Measurements from ENCODE around the gene TMEM81. TPM values are rescaled to one million over a fixed set of nuclear protein-coding genes. Genes with fewer than 3 reads are reported as not detected.

The TMEM81 gene
- total and polyA plus RNA-seq, 2 donors from 2014 or later, result 1.7 to 6.1 TPM

DNA sequence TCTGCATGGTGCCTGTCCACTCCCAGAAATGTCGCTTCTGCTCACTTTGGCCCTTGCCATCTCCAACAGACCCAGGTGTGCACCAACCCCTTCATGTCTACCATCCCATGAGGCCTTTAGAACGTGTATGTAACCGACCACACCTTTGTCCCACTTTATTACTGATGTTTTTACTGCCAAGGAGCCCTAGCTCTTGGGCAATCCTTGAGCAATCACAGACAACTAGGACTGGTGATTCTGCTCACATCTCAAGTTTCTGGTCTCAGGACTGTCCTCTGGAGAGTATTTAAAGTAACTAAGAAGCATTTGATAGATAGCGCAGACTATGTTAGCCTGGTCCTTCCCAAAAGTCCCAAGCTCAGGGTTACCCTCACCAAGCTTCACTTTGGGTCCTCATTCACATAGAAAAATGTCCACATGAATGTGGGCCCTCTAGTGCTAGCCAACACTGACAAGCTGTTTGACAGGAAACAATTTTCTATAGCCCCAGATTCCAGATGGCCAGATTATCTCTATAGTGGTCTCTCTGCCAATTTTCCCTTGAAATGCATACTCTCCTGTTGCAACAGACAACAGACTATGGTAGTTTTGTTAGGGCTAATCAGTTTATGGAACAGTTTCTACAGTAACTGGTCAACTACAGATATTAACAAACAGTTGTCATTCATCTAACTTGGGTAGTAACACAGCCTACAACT lies 6.9 kb upstream of the TMEM81 start:
- no peak overlapping the region for H3K27ac ChIP-seq (ENCODE audit: low read depth in 2 of 2, low read length in 2 of 2)
- DNase-seq (no peak), FAIRE-seq (no peak)
- H3K4me3 ChIP-seq (ENCODE audit: low read length in 3 of 3), result no peak overlapping the region
- TF ChIP-seq, protein P1, sequence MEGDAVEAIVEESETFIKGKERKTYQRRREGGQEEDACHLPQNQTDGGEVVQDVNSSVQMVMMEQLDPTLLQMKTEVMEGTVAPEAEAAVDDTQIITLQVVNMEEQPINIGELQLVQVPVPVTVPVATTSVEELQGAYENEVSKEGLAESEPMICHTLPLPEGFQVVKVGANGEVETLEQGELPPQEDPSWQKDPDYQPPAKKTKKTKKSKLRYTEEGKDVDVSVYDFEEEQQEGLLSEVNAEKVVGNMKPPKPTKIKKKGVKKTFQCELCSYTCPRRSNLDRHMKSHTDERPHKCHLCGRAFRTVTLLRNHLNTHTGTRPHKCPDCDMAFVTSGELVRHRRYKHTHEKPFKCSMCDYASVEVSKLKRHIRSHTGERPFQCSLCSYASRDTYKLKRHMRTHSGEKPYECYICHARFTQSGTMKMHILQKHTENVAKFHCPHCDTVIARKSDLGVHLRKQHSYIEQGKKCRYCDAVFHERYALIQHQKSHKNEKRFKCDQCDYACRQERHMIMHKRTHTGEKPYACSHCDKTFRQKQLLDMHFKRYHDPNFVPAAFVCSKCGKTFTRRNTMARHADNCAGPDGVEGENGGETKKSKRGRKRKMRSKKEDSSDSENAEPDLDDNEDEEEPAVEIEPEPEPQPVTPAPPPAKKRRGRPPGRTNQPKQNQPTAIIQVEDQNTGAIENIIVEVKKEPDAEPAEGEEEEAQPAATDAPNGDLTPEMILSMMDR (IDR thresholded peaks at IDR 0.05; ENCODE audit: borderline replicate concordance, extremely low read depth, insufficient read depth), result no peak
- intact Hi-C loops (cut with DNase I), result no loop called here
- peaks cover 0 to 3% (median 2%) of the 10 kb centered on the region in 3 donors for H3K4me1 ChIP-seq (ENCODE audit: control insufficient read depth in 2 of 3, insufficient read depth in 2 of 3, low read depth in 1 of 3, low read length in 3 of 3)
- peaks cover 3 to 44% (median 30%) of the 10 kb centered on the region in 3 donors for H3K36me3 ChIP-seq (ENCODE audit: control insufficient read depth in 2 of 3, insufficient read depth in 3 of 3, low read length in 3 of 3)
- H3K27me3 ChIP-seq (ENCODE audit: control insufficient read depth, insufficient read depth, low read length), result no peaks in the 10 kb centered on the region
- H3K9me3 ChIP-seq (ENCODE audit: control insufficient read depth in 2 of 3, insufficient read depth in 1 of 3, low read length in 3 of 3), result no peaks in the 10 kb centered on the region
- H3K9ac ChIP-seq (ENCODE audit: low read length in 3 of 3), result no peak overlapping the region

DNA sequence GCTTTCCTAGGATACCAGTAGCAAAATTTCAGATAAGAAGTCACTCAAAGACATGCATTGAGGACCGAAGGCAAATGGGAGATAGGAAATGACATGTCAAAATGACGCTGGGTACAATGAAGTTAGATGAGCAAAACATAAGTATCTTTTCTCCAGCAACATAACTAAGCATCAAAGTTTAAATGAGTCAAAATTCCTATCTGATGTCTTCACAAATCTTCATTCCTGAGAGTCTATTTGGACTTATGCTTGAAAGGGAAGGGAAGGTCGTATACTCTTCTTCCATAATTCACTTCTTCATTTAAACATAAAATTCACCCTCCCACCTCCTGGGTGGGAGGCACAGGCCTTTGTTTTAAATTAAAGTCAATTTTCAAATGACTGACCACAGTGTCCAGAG lies 4.1 kb upstream of the TMEM81 start:
- Histone ChIP-seq H3K27ac (ENCODE audit: low read depth in 2 of 2, low read length in 2 of 2) (no peak overlapping the region), H3K36me3 (ENCODE audit: control insufficient read depth in 2 of 3, insufficient read depth in 3 of 3, low read length in 3 of 3) (peaks cover 3 to 39% (median 30%) of the 10 kb centered on the region in 3 donors), H3K4me1 (ENCODE audit: control insufficient read depth in 2 of 3, insufficient read depth in 2 of 3, low read depth in 1 of 3, low read length in 3 of 3) (peaks cover 0 to 3% (median 0%) of the 10 kb centered on the region in 3 donors), H3K9me3 (ENCODE audit: control insufficient read depth in 2 of 3, insufficient read depth in 1 of 3, low read length in 3 of 3) (no peaks in the 10 kb centered on the region), H3K9ac (ENCODE audit: low read length in 3 of 3) (no peak overlapping the region), H3K4me3 (ENCODE audit: low read length in 3 of 3) (no peak overlapping the region), H3K27me3 (ENCODE audit: control insufficient read depth, insufficient read depth, low read length) (no peaks in the 10 kb centered on the region)
- DNase-seq (no peak), FAIRE-seq (no peak)
- TF ChIP-seq, protein P1 (IDR thresholded peaks at IDR 0.05; ENCODE audit: borderline replicate concordance, extremely low read depth, insufficient read depth), result no peak
- intact Hi-C loops (cut with DNase I), result no loop called here

DNA sequence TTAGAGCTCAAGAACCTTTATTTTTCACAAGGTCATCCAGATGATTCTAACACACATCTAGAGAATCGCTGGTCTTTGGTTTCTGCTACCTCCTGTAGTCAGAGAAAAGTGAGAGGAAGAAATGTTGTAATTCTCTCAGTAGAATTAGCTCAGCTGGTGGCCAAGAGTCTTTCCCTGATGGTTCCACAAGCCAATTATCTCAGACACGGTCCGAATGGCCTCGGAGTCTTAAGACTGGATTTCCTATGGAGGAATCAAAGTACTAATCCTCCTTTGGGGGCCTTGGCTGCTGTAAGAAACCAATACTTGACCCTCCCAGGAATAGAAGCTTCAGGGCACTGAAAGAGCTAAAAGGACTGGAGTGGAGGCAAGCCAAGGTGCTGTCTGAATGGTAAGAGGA lies 1.8 kb downstream of the TMEM81 start:
- DNase-seq (no peak), FAIRE-seq (no peak)
- TF ChIP-seq, protein P1 (IDR thresholded peaks at IDR 0.05; ENCODE audit: borderline replicate concordance, extremely low read depth, insufficient read depth), result no peak
- no peaks in the 10 kb centered on the region for H3K9me3 ChIP-seq (ENCODE audit: control insufficient read depth in 2 of 3, insufficient read depth in 1 of 3, low read length in 3 of 3)
- H3K36me3 ChIP-seq (ENCODE audit: control insufficient read depth in 2 of 3, insufficient read depth in 3 of 3, low read length in 3 of 3), result peaks cover 3 to 11% (median 6%) of the 10 kb centered on the region in 3 donors
- H3K27me3 ChIP-seq (ENCODE audit: control insufficient read depth, insufficient read depth, low read length), result no peaks in the 10 kb centered on the region
- intact Hi-C loops (cut with DNase I), result no loop called here
- no peak overlapping the region for H3K27ac ChIP-seq (ENCODE audit: low read depth in 2 of 2, low read length in 2 of 2)
- no peak overlapping the region for H3K4me3 ChIP-seq (ENCODE audit: low read length in 3 of 3)
- no peak overlapping the region for H3K9ac ChIP-seq (ENCODE audit: low read length in 3 of 3)
- H3K4me1 ChIP-seq (ENCODE audit: control insufficient read depth in 2 of 3, insufficient read depth in 2 of 3, low read depth in 1 of 3, low read length in 3 of 3), result no peaks in the 10 kb centered on the region
